ENCODE results near the gene UBE2H. TPM values are rescaled to one million over a fixed set of nuclear protein-coding genes. Genes with fewer than 3 reads are reported as not detected.

Gene UBE2H
- total RNA-seq, 4 donors from 2014 or later, result 82.7 to 162 (median 103) TPM

GRCh38 chr7:129875745-129876411 lies 76.9 kb downstream of the UBE2H start:
- H3K4me3 ChIP-seq, result peak overlapping the region; percentile 11 to 29 (median 18)
- ATAC-seq (peak; percentile 69 to 75), DNase-seq (no peak)
- H3K4me1 ChIP-seq, result peaks cover 45 to 55% of the 10 kb centered on the region in 2 donors
- peak overlapping the region; percentile 72 to 86 (median 78) for H3K27ac ChIP-seq
- no peaks in the 10 kb centered on the region for H3K27me3 ChIP-seq
- no peaks in the 10 kb centered on the region for H3K9me3 ChIP-seq
- H3K36me3 ChIP-seq, result peaks cover 0 to 5% of the 10 kb centered on the region in 2 donors
- intact Hi-C loops (cut with DNase I; ENCODE audit: low total_unique reads), result loop anchor here (2.0 to 5.0 kb wide), 2 partner anchors 41 to 73 kb away; no protein-coding TSS in a partner anchor
- in situ Hi-C loops (cut with MboI; ENCODE audit: low sequenced_read_pairs in 4 of 4), result no loop called here
- TF ChIP-seq CTCF (IDR thresholded peaks at IDR 0.05 in 4 of 5, conservative IDR thresholded peaks at IDR 0.05 in 1 of 5), result no peak
- peak in 1 of 2 donors; percentile 27 for TF ChIP-seq POLR2A (IDR thresholded peaks at IDR 0.05)

GRCh38 chr7:129875160-129875559 lies 77.6 kb downstream of the UBE2H start:
- peak overlapping the region in 1 of 4 donors; percentile 18 for H3K4me3 ChIP-seq
- peaks cover 0 to 5% of the 10 kb centered on the region in 2 donors for H3K36me3 ChIP-seq

GRCh38 chr7:129874722-129875121 lies 78.0 kb downstream of the UBE2H start:
- H3K27me3 ChIP-seq, result no peaks in the 10 kb centered on the region
- no peak for TF ChIP-seq POLR2A (IDR thresholded peaks at IDR 0.05)
- TF ChIP-seq CTCF (IDR thresholded peaks at IDR 0.05 in 4 of 5, conservative IDR thresholded peaks at IDR 0.05 in 1 of 5), result no peak
- peak overlapping the region; percentile 1 to 86 (median 78) for H3K27ac ChIP-seq
- no peak overlapping the region for H3K4me3 ChIP-seq
- H3K9me3 ChIP-seq, result no peaks in the 10 kb centered on the region
- ATAC-seq (no peak), DNase-seq (no peak)
- peaks cover 55 to 64% of the 10 kb centered on the region in 2 donors for H3K4me1 ChIP-seq
- in situ Hi-C loops (cut with MboI; ENCODE audit: low sequenced_read_pairs in 4 of 4) (no loop called here), intact Hi-C loops (cut with DNase I; ENCODE audit: low total_unique reads) (loop anchor here (5.0 kb wide), 1 partner anchor 43 kb away; no protein-coding TSS in a partner anchor)
- peaks cover 0 to 5% of the 10 kb centered on the region in 2 donors for H3K36me3 ChIP-seq

More at GRCh38 chr7:129875160-129875559, 77.6 kb downstream of the UBE2H start:
- DNase-seq (no peak), ATAC-seq (no peak)
- TF ChIP-seq CTCF (IDR thresholded peaks at IDR 0.05 in 4 of 5, conservative IDR thresholded peaks at IDR 0.05 in 1 of 5) (no peak), POLR2A (IDR thresholded peaks at IDR 0.05) (no peak)
- no peaks in the 10 kb centered on the region for H3K9me3 ChIP-seq
- H3K4me1 ChIP-seq, result peaks cover 51 to 60% of the 10 kb centered on the region in 2 donors
- intact Hi-C loops (cut with DNase I; ENCODE audit: low total_unique reads) (loop anchor here (5.0 kb wide), 1 partner anchor 42 kb away; no protein-coding TSS in a partner anchor), in situ Hi-C loops (cut with MboI; ENCODE audit: low sequenced_read_pairs in 4 of 4) (no loop called here)
- H3K27me3 ChIP-seq, result no peaks in the 10 kb centered on the region
- peak overlapping the region; percentile 72 to 86 (median 78) for H3K27ac ChIP-seq

- H3K4me1 ChIP-seq, result peaks cover 51 to 62% of the 10 kb centered on the region in 2 donors
Measured at GRCh38 chr7:129872054-129872453, 80.7 kb downstream of the UBE2H start.

More at GRCh38 chr7:129872054-129872453, 80.7 kb downstream of the UBE2H start:
- H3K27me3 ChIP-seq, result no peaks in the 10 kb centered on the region
- H3K4me3 ChIP-seq, result no peak overlapping the region
- no peaks in the 10 kb centered on the region for H3K36me3 ChIP-seq
- intact Hi-C loops (cut with DNase I; ENCODE audit: low total_unique reads), result no loop called here
- H3K27ac ChIP-seq, result peak overlapping the region in 3 of 4 donors; percentile 12 to 63 (median 18)
- TF ChIP-seq CTCF (IDR thresholded peaks at IDR 0.05 in 4 of 5, conservative IDR thresholded peaks at IDR 0.05 in 1 of 5) (no peak), POLR2A (IDR thresholded peaks at IDR 0.05) (no peak)
- ATAC-seq, result no peak
- DNase-seq, result no peak
- H3K9me3 ChIP-seq, result no peaks in the 10 kb centered on the region
- in situ Hi-C loops (cut with MboI; ENCODE audit: low sequenced_read_pairs in 4 of 4), result no loop called here
